Activated CD4-positive, alpha-beta T cell treated with anti-CD3 and anti-CD28 coated beads for 4 hours (primary cell): ENCODE results near the gene OR2A1.
"Not testable (repeated sequence)": the region's sequence is repeated elsewhere in the genome, so short reads cannot be mapped to it uniquely, and the experiment has no call there.

Experiments
- DNase-seq, 2 donors: peaks; one replicate each; pipeline ENCODE4 v3.0.0-alpha.2; 2020

Gene OR2A1

DNA sequence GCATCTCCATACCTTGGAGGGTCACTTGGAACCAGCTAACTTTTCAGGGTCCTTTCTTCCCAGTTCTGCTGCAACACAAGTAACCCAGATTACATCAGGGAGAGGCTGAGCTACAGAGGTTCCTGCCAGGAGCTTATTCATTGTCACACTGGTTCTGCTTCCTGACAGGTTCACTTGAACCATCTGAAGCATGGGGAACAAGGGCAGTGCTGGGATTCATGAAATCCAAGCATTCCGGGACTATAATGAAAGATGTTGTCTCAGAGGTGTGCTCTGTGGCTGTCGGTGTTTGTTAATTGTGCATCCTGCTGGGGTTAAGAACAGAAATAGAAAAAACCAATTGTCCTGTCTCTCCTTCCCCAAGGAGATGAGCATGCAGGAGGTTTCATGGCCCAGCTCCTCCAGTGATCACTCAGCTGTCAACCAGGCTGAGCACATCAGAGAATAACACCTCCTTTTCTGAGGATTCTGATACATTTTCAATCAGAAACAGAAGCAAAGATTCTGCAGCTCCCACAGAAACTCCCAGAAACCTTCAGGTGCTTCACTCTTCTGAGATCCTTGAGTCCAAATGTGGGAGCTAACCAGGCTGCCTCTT is at the start of gene OR2A1:
Gene OR2A1, plus strand, starts transcription at position 548 of the 598 bp plus-strand sequence. CDS start 5,706 bp downstream, outside the sequence.
- DNase-seq: not testable (repeated sequence)

GRCh38 chr7:144264692-144265091 is 47.5 kb upstream of the OR2A1 start, which contains the start of gene OR2A7:
OR2A7 (minus strand) TSS chr7:144264792; CDS start chr7:144259628, 5,164 bp downstream.
- not testable (repeated sequence) for DNase-seq

GRCh38 chr7:144269188-144269587 is 43.0 kb upstream of the OR2A1 start, which contains the start of gene CTAGE8:
CTAGE8 (minus strand) TSS chr7:144269288; CDS start chr7:144269250, 38 bp downstream.
- not testable (repeated sequence) for DNase-seq

DNA sequence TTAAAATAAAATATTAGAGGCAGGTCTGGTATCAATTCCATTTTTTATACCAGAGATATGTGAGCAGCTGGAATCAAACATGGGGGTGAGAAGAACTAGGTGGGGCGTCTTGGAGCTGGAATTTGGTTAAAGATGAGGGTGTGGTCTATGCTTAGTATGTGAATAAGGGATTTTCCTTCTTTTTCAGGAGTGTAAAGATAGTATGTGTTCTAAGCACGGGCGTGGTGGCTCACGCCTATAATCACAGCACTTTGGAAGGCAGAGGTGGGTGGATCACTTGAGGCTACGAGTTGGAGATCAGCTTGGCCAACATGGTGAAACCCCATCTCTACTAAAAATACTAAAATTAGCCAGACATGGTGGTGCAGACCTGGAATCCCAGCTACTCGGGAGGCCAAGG is 36.9 kb upstream of the OR2A1 start:
- DNase-seq: not testable (repeated sequence)

GRCh38 chr7:144280010-144280409 is 32.2 kb upstream of the OR2A1 start:
- DNase-seq: not testable (repeated sequence)

- not testable (repeated sequence) for DNase-seq
Measured at GRCh38 chr7:144281981-144282380, 30.2 kb upstream of the OR2A1 start.

GRCh38 chr7:144282490-144282889 is 29.7 kb upstream of the OR2A1 start:
- DNase-seq: not testable (repeated sequence)

- not testable (repeated sequence) for DNase-seq
Measured at GRCh38 chr7:144283716-144284115, 28.5 kb upstream of the OR2A1 start.

DNA sequence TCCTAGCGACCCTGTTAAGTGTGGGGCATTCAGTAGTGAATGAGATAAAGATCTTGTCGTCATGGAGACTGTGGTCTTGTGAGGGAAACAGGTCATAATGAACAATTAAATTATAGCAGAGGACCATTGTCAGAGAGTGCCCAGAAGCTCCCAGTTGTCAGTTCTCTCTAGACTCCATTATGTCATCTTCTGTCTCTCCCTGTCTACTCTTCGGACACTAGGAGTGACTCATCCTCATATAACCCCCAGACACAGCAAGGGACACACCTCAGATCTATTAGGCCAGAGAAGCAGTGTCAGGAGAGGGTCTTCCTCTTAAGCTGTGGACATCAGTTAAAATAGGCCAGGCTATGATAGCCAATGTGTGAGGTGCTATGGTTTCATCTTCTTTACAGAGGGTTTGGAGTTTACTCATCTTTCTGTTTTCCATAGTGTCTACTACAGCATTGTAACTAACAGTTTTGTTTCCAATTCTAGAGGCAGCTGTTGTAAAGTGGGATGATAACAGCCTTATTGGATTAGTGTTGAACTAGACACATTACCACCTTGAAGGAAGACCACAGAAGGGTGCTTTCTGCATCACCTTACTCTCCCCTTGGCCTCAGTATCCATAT is 24.9 kb upstream of the OR2A1 start:
- not testable (repeated sequence) for DNase-seq

GRCh38 chr7:144291607-144292006 is 20.6 kb upstream of the OR2A1 start:
- DNase-seq: not testable (repeated sequence)

- DNase-seq: not testable (repeated sequence)
Measured at GRCh38 chr7:144292384-144293161, 19.6 kb upstream of the OR2A1 start.

DNA sequence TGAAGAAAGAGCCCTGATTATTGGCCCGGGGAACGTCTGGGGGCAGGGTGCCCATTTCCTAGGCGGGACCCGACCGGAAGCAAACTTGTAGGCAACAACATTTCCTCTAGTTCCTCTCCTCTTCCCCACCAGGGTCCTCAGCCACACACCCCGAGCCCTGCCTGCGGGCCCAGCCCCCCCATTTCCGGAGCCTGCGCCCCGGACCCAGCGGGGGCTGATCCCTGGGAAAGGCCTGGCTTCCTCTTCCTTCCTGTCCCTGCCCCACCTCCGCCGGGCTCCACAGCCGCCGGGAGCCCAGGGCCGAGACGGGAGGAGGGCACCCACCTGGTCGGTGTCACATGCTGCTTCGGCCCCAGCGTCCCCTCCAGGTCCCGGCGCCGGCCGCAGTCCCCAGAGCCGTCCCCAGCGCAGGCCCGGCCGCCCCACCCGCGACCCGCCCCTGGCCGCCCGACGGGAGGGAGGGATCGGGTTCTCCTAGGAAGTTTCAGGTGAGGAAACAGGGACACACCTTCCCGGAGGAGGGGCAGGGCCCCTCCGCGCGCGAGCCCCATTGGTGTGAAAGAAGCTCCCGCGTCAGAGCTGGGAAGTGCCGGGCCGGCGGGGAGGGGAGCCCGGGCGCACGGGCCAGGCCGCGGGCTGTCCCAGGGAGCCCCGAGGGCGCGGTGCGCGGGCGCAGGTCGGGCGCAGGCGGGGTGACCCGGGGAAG is 18.3 kb upstream of the OR2A1 start:
- DNase-seq: not testable (repeated sequence)

DNA sequence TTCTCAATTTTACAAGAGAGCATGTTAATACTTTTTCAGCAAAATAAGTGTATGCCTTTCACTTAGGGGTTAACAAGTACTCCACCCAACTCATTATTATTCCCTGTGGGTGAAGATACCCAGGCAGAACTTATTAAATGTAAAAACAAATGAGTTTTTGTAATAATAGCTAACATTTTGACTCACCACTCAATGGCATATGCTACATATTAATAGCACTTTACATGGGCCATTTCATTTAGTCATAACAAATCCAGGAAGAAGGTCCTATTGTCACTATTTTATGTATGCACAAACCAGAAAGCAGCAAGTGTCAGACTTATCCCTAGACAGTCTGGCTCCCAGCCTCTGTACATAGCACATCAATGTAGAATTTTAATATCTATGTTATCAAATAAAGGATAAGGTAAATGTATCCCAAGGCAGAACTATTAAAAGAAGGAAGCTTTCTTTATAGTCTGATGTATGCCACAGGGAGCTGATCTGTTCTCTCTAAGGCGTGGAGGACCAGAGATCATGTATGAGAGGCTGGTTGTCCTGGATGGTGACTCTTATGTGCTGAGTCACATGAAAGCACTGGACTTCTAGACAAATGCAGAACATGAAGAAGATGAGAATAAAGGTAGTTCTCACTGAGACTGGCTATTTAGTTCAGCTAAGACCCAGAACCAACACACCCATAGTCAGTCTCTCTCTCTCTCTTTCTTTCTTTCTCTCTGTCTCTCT is 9.5 kb upstream of the OR2A1 start:
- not testable (repeated sequence) for DNase-seq

GRCh38 chr7:144303607-144304006 is 8.6 kb upstream of the OR2A1 start:
- DNase-seq: not testable (repeated sequence)

GRCh38 chr7:144305156-144305555 is 7.1 kb upstream of the OR2A1 start:
- DNase-seq: not testable (repeated sequence)

DNA sequence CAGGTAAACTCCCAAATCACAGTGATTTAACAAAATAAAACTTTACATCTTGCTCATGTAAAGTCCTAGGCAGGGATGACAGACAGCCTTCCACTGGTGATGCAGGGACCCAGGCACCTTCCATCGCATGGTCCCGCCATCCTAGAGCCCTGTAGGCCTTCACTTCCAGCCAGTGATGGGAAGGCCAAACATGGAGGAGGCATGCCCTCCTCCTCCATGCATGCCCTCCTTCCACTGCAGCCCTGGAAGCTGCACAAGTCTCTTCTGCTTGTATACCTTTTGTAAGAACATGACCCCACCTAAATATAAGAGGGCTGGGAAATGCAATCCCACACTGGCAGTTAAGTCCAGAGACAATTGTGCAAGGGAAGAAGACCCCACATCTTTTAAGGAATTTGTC is 2.5 kb upstream of the OR2A1 start:
- DNase-seq: not testable (repeated sequence)

GRCh38 chr7:144311218-144311617 is 1.0 kb upstream of the OR2A1 start:
- not testable (repeated sequence) for DNase-seq

DNA sequence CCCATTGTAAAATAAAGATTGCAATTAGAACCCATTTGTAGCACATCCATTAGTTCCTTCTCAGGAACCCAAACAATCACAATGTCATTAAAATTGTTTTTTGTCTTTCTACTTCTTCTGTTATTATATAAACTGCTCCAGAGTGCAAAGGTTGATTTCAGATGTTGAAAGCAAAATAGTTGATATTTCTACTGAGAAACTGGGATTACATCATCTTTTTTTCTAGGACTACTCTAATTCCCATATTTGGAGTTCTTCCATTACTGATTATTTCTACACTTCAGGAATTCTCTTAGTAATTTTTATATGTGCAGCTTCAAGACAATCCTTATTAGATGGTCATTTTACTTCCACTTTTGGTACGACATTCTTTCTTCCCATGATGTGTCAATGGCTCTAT is 5.3 kb downstream of the OR2A1 start:
- DNase-seq: not testable (repeated sequence)

GRCh38 chr7:144319547-144319946 is 7.3 kb downstream of the OR2A1 start:
- not testable (repeated sequence) for DNase-seq

DNA sequence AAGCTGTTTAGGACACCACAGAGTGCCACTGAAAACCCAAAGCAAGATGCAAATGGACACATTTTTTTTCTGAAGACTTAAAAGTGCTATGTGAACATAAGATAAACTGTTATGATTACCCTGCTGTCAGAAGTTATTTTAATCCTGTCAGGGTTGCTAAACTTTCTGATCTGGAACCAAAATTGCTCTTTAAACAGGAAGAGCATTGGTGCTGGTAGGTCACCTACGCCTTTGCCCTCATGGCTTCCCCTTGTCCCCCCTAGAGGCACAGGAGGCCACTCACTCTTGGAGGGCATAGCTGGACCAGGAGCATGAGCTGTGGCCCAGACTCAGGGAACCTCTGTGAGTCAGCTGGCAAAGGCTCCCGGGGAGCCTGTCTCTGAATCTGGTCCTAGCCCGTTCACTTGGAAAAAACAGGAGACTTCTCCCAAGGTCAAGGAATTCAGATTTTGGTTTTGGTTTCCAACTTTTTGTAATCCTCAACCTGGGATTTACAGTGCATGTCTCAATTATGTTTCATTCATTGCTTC is 9.5 kb downstream of the OR2A1 start:
- DNase-seq: not testable (repeated sequence)

DNA sequence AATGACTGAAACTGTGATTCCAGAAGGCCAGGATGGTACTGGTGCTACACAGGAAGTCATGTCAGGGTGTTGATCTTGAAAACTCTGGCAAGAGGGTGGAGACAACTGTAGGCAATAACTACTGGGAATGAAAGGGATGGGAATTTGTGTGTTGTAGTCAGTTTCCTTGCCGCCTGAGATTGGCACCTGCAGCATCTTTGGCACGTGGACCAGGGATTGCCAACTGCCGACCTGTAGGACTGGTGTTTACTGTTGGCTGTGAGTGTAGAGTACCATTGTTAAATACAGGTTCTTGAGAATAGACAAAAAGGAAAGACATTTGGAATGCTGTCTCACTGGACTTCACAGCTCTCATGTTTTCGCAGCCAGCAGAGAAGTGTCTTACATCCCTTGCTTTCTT is 11.1 kb downstream of the OR2A1 start:
- DNase-seq: not testable (repeated sequence)

GRCh38 chr7:144325868-144326267 is 13.6 kb downstream of the OR2A1 start:
- not testable (repeated sequence) for DNase-seq
